ENCODE data around the gene MEGF11. TPM values are rescaled to one million over a fixed set of nuclear protein-coding genes. Genes with fewer than 3 reads are reported as not detected.

Gene MEGF11
- total RNA-seq, 1 experiment from 2014 or later: 1.2 TPM

DNA sequence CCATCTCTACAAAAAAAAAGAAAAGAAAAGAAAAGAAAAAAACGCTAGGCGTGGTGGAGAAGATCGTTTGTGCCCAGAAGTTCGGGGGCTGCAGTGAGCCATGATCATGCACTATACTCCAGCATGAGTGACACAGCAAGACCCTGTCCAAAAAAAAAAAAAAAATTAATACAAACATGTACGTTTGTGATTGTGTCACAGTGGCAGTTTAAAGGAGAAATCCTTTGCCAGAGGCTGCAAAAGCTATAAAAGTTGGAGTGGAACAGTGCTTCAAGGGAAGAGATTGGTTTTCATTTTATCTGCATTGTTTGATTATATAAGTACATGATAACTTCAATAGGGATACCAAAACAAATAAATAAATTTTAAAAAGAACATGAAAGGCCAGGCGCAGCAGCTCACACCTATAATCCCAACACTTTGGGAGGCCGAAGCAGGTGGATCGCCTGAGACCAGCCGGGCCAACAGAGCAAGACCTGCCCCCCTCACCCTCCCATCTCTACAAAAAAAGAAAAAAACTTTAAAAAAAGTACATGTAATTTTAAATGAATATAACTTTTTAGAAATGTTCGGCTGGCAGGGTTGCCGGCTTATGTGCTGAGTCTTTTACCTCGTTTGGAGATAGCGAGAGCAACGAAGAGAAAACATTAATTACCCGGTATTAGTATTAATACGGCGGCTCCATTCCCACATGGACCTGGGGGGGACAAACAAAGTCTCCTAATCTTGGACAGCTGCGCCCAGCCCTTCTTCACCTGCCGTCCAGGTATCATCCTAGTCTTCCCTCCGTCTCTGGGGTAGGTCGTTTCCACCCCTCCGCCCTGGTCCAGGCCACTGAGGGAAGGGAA is 39.2 kb upstream of the MEGF11 start:
- Mint-ChIP-seq H3K4me1 (peaks cover 25 to 36% of the 10 kb centered on the region in 2 experiments), H3K9me3 (no peaks in the 10 kb centered on the region), H3K4me3 (peak overlapping the region; percentile 72 to 83), H3K27me3 (ENCODE audit: low read depth) (no peaks in the 10 kb centered on the region; the same call in 1 of the 2 replicates), H3K27ac (peak overlapping the region; percentile 18 to 79 (median 66); a peak in 1 of 7 replicates), H3K36me3 (ENCODE audit: insufficient read depth in 1 of 3, low read depth in 3 of 3) (peaks cover 0 to 13% (median 9%) of the 10 kb centered on the region in 3 experiments; a peak in 6 of 7 replicates)
- WGBS (ENCODE audit: extremely low coverage, insufficient read length, low lambda C conversion rate): no CpG with 5 or more reads among the region's 22 CpGs
- H3K27me3 ChIP-seq (ENCODE audit: insufficient read depth, low read length): no peaks in the 10 kb centered on the region
- no peak overlapping the region for H2BK15ac ChIP-seq (ENCODE audit: low read depth, low read length)
- no peaks in the 10 kb centered on the region for H3K79me1 ChIP-seq (ENCODE audit: insufficient read depth, low read depth, low read length, poor library complexity, severe bottlenecking)
- H3K9me3 ChIP-seq (ENCODE audit: control insufficient read depth, low read depth, low read length): no peaks in the 10 kb centered on the region
- no peak overlapping the region for H4K91ac ChIP-seq (ENCODE audit: insufficient read length, low read depth, low read length)
- peaks cover 7% of the 10 kb centered on the region for H3K23me2 ChIP-seq (ENCODE audit: insufficient read length, low read depth, low read length, poor library complexity, severe bottlenecking)
- no peak overlapping the region for H4K5ac ChIP-seq (ENCODE audit: insufficient read length, low read depth, low read length)
- H4K8ac ChIP-seq (replicated peaks; ENCODE audit: insufficient read length, low read depth, low read length): no peak overlapping the region
- H3K56ac ChIP-seq (ENCODE audit: insufficient read length, low read depth, low read length): no peak overlapping the region
- H3K9ac ChIP-seq (ENCODE audit: extremely low read depth, insufficient read length, low read length): peak overlapping the region; percentile 93
- H2AFZ ChIP-seq (ENCODE audit: low read length): peak overlapping the region; percentile 98
- H3K23ac ChIP-seq (ENCODE audit: insufficient read length, low read depth, low read length): no peak overlapping the region
- no peak overlapping the region for H2BK12ac ChIP-seq (ENCODE audit: insufficient read length, low read depth, low read length)
- H2AK5ac ChIP-seq (ENCODE audit: insufficient read length, low read length): no peak overlapping the region
- H2BK120ac ChIP-seq (ENCODE audit: low read depth, low read length, poor library complexity, severe bottlenecking): peak overlapping the region; percentile 95
- H3T11ph ChIP-seq (ENCODE audit: low read length): no peak overlapping the region
- peaks cover 7% of the 10 kb centered on the region; the same call in 1 of the 2 replicates for H3K4me1 ChIP-seq (ENCODE audit: insufficient read depth, low read length)
- H3K4ac ChIP-seq (ENCODE audit: low read depth, low read length): no peak overlapping the region; the same call in 1 of the 2 replicates
- peak overlapping the region; percentile 89 for H3K4me2 ChIP-seq (ENCODE audit: insufficient read depth, insufficient read length, low read length)
- peak overlapping the region; percentile 60 for H3K27ac ChIP-seq (ENCODE audit: insufficient read length, low read depth, low read length)
- peak overlapping the region; percentile 94 for H3K18ac ChIP-seq (ENCODE audit: insufficient read length, low read depth, low read length)
- no peaks in the 10 kb centered on the region for H4K20me1 ChIP-seq (ENCODE audit: control insufficient read depth, insufficient read depth, insufficient read length)
- TF ChIP-seq, protein P1, sequence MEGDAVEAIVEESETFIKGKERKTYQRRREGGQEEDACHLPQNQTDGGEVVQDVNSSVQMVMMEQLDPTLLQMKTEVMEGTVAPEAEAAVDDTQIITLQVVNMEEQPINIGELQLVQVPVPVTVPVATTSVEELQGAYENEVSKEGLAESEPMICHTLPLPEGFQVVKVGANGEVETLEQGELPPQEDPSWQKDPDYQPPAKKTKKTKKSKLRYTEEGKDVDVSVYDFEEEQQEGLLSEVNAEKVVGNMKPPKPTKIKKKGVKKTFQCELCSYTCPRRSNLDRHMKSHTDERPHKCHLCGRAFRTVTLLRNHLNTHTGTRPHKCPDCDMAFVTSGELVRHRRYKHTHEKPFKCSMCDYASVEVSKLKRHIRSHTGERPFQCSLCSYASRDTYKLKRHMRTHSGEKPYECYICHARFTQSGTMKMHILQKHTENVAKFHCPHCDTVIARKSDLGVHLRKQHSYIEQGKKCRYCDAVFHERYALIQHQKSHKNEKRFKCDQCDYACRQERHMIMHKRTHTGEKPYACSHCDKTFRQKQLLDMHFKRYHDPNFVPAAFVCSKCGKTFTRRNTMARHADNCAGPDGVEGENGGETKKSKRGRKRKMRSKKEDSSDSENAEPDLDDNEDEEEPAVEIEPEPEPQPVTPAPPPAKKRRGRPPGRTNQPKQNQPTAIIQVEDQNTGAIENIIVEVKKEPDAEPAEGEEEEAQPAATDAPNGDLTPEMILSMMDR (conservative IDR thresholded peaks at IDR 0.05): no peak
- peak overlapping the region; percentile 97; the same call in 1 of the 2 replicates for H3K14ac ChIP-seq (ENCODE audit: insufficient read depth, low read length)
- no peaks in the 10 kb centered on the region for H3K79me2 ChIP-seq (ENCODE audit: insufficient read depth, low read length)
- H2BK20ac ChIP-seq (ENCODE audit: low read depth, low read length, poor library complexity, severe bottlenecking): no peak overlapping the region
- H2BK5ac ChIP-seq (ENCODE audit: insufficient read length, low read length): no peak overlapping the region
- no peak for DNase-seq
